ENCODE results near the gene SGTA. TPM values are rescaled to one million over a fixed set of nuclear protein-coding genes. Genes with fewer than 3 reads are reported as not detected.

SGTA gene
- total RNA-seq, 3 donors from 2014 or later (not counting 1 experiment from before 2014, with no cell fraction given), result 35.2 to 38.1 (median 36.2) TPM

DNA sequence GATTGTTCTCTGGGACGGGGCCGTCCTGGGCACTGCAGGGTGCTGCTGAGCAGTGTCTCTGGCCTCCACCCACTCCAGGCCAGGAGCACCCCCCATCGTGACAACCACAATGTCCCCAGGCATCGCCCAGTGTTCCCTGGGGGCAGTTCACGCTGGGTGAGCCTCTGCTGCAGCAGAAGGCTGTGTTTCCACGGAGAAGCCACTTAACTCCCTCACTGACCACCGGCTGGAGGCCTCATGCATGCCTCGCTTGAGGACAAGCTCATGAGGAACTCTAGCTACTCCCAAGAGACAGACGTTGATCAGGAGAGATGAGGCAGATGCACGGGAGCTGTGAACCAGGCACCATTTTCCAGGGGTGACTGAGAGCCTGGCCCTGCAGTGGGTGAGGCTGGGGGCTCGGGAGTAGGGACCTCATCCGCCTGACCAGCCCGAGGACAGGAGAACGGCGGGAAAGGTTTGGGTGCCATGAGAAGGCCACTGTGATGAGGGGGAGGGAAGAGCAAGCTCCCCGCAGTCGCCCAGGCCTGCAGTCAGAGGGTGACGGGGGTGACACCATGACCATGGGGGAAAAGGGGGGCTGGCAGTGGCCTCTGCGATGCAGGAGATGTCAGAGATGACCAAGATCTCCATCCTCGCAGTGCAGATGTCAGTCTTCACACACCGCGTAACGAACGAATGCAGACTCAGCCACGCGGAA lies 48.3 kb downstream of the SGTA start:
- Mint-ChIP-seq H3K27me3 (ENCODE audit: low read depth in 2 of 2) (no peaks in the 10 kb centered on the region), H3K9me3 (no peaks in the 10 kb centered on the region), H3K36me3 (no peaks in the 10 kb centered on the region), H3K27ac (no peak overlapping the region), H3K4me1 (peaks cover 12 to 16% of the 10 kb centered on the region in 2 donors), H3K4me3 (no peak overlapping the region)
- ATAC-seq, result no peak
- no peak overlapping the region for H3K27ac ChIP-seq (ENCODE audit: low read length)
- WGBS (ENCODE audit: insufficient coverage), result 92% methylated on average over 26 of the region's 26 CpGs
- DNase-seq, result no peak
- TF ChIP-seq, protein P1, sequence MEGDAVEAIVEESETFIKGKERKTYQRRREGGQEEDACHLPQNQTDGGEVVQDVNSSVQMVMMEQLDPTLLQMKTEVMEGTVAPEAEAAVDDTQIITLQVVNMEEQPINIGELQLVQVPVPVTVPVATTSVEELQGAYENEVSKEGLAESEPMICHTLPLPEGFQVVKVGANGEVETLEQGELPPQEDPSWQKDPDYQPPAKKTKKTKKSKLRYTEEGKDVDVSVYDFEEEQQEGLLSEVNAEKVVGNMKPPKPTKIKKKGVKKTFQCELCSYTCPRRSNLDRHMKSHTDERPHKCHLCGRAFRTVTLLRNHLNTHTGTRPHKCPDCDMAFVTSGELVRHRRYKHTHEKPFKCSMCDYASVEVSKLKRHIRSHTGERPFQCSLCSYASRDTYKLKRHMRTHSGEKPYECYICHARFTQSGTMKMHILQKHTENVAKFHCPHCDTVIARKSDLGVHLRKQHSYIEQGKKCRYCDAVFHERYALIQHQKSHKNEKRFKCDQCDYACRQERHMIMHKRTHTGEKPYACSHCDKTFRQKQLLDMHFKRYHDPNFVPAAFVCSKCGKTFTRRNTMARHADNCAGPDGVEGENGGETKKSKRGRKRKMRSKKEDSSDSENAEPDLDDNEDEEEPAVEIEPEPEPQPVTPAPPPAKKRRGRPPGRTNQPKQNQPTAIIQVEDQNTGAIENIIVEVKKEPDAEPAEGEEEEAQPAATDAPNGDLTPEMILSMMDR (IDR thresholded peaks at IDR 0.05), result no peak
- H3K4me3 ChIP-seq (ENCODE audit: low read length), result no peak overlapping the region
- H3K36me3 ChIP-seq (ENCODE audit: control insufficient read depth, insufficient read depth, low read length), result peaks cover 22% of the 10 kb centered on the region
- no peaks in the 10 kb centered on the region for H3K9me3 ChIP-seq (ENCODE audit: control insufficient read depth, insufficient read depth, low read length)
- no peaks in the 10 kb centered on the region for H3K27me3 ChIP-seq (ENCODE audit: control insufficient read depth, insufficient read depth, low read length)
- intact Hi-C loops (cut with micrococcal nuclease), result no loop called here
- peaks cover 9% of the 10 kb centered on the region for H3K4me1 ChIP-seq (ENCODE audit: control insufficient read depth, insufficient read depth, low read length)

DNA sequence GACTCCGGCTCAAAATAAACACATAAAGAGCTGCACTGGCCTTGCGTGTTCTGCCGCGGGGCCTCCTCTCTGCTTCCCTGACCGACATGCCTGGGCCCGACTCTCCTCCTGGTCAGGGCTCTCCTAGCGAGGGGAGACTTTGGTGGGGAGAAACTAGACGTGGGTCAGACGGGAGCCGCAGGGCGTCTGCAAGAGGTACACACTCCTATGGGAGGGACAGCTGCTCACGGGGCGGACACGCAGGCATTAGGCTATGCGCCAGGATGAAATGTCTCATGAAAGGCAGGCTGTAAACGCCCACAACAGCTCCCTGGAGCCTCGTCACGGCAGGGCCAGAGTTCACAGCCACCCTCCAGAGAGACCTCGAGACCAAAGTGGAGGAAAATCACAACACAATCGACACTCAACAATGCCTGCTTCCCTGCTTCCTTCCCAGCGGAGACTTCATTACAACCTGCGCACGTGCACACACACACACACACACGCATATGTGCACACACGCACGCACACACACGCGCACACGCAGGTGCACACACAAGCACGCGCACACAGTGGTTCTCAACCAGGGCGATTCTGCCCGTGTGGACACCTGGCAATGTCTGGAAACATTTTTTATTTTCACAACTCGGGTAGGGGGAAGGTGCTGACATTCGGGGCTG lies 49.0 kb downstream of the SGTA start:
- H3K9me3 ChIP-seq (ENCODE audit: control insufficient read depth, insufficient read depth, low read length), result no peaks in the 10 kb centered on the region
- H3K36me3 Mint-ChIP-seq, result no peaks in the 10 kb centered on the region
- H3K36me3 ChIP-seq (ENCODE audit: control insufficient read depth, insufficient read depth, low read length), result peaks cover 22% of the 10 kb centered on the region
- peaks cover 6 to 12% of the 10 kb centered on the region in 2 donors for H3K4me1 Mint-ChIP-seq
- no peak overlapping the region for H3K27ac ChIP-seq (ENCODE audit: low read length)
- no peak overlapping the region for H3K27ac Mint-ChIP-seq
- H3K9me3 Mint-ChIP-seq, result no peaks in the 10 kb centered on the region
- no peaks in the 10 kb centered on the region for H3K27me3 Mint-ChIP-seq (ENCODE audit: low read depth in 2 of 2)
- H3K4me3 ChIP-seq (ENCODE audit: low read length), result no peak overlapping the region
- intact Hi-C loops (cut with micrococcal nuclease), result no loop called here
- TF ChIP-seq, protein P1 (IDR thresholded peaks at IDR 0.05), result no peak
- no peak for DNase-seq
- peaks cover 3% of the 10 kb centered on the region for H3K4me1 ChIP-seq (ENCODE audit: control insufficient read depth, insufficient read depth, low read length)
- 94% methylated on average over 35 of the region's 35 CpGs for WGBS (ENCODE audit: insufficient coverage)
- H3K27me3 ChIP-seq (ENCODE audit: control insufficient read depth, insufficient read depth, low read length), result no peaks in the 10 kb centered on the region
- H3K4me3 Mint-ChIP-seq, result no peak overlapping the region
- no peak for ATAC-seq

DNA sequence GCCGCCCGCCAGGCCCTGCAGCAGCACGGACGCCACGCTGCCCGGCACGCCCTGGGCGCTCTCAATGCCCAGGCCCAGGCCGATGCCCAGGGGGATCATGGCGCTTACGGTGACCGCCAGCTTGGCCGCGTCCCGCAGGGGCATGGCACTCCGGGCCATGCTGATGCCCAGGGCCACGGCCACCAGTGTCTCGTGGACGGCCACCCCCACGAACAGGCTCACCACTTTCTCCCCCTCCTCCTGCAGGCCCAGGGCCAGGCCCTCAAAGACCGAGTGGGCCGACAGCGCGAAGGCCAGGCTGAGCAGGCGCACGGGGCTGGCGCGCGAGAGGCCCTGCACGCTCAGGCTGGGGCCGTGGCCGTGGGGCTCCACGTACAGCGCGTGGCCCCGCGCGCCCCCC lies 50.2 kb downstream of the SGTA start:
- Mint-ChIP-seq H3K4me3 (no peak overlapping the region), H3K4me1 (peaks cover 0 to 4% of the 10 kb centered on the region in 2 donors), H3K9me3 (no peaks in the 10 kb centered on the region), H3K27me3 (ENCODE audit: low read depth in 2 of 2) (no peaks in the 10 kb centered on the region), H3K36me3 (no peaks in the 10 kb centered on the region), H3K27ac (no peak overlapping the region)
- H3K27me3 ChIP-seq (ENCODE audit: control insufficient read depth, insufficient read depth, low read length), result no peaks in the 10 kb centered on the region
- TF ChIP-seq, protein P1 (IDR thresholded peaks at IDR 0.05), result no peak
- no peaks in the 10 kb centered on the region for H3K9me3 ChIP-seq (ENCODE audit: control insufficient read depth, insufficient read depth, low read length)
- ATAC-seq (no peak), DNase-seq (no peak)
- H3K4me1 ChIP-seq (ENCODE audit: control insufficient read depth, insufficient read depth, low read length), result no peaks in the 10 kb centered on the region
- no peak overlapping the region for H3K27ac ChIP-seq (ENCODE audit: low read length)
- WGBS (ENCODE audit: insufficient coverage), result 97% methylated on average over 38 of the region's 38 CpGs
- peaks cover 22% of the 10 kb centered on the region for H3K36me3 ChIP-seq (ENCODE audit: control insufficient read depth, insufficient read depth, low read length)
- intact Hi-C loops (cut with micrococcal nuclease), result no loop called here
- H3K4me3 ChIP-seq (ENCODE audit: low read length), result no peak overlapping the region

Data from natural killer cell (primary cell).